DND-41 (cell line): ENCODE data around the gene COL23A1.

Source experiments
- ATAC-seq: fragments of 200-7000 bp; cut with Tn5 transposase; 3 replicates; pipeline ENCODE4 v1.9.1; 2021; ENCODE audit warnings: low read depth; ENCODE audit not compliant: insufficient read depth
- DNase-seq: peaks from one replicate; pipeline ENCODE4 v3.0.0-alpha.2; 2020
- H2AFZ ChIP-seq: 2 replicates; pipeline ENCODE4 v1.6.0; 2012; ENCODE audit warnings: low read depth, low read length
- H3K27ac ChIP-seq: 2 replicates; pipeline ENCODE4 v1.5.1; 2012; ENCODE audit warnings: low read length, inconsistent platforms
- H3K27me3 ChIP-seq: fragments of 200-600 bp; sonication (generic); 2 replicates; pipeline ENCODE4 v1.6.0; 2012; ENCODE audit warnings: low read length, mild to moderate bottlenecking, inconsistent platforms; ENCODE audit not compliant: insufficient read depth, poor library complexity
- H3K36me3 ChIP-seq: 2 replicates; pipeline ENCODE4 v1.5.1; 2012; ENCODE audit warnings: low read length, inconsistent platforms; ENCODE audit not compliant: insufficient read depth
- H3K4me1 ChIP-seq: 2 replicates; pipeline ENCODE4 v1.5.1; 2012; ENCODE audit warnings: mild to moderate bottlenecking, low read length; ENCODE audit not compliant: insufficient read depth
- H3K4me2 ChIP-seq: 2 replicates; pipeline ENCODE4 v1.6.0; 2012; ENCODE audit warnings: mild to moderate bottlenecking, moderate library complexity, low read length, inconsistent platforms; ENCODE audit not compliant: insufficient read depth
- H3K4me3 ChIP-seq, 2 experiments: fragments of 200-600 bp in 1 of 2; shearing (Covaris generic) in 1 of 2; 2 replicates each; pipeline ENCODE4 v1.5.1; 2012 to 2016; ENCODE audit warnings: inconsistent platforms in 2 of 2, low read length in 2 of 2, mild to moderate bottlenecking in 2 of 2, low read depth in 1 of 2, moderate library complexity in 1 of 2
- H3K79me2 ChIP-seq: 2 replicates; pipeline ENCODE4 v1.6.0; 2012; ENCODE audit warnings: low read length, inconsistent platforms; ENCODE audit not compliant: insufficient read depth
- H3K9ac ChIP-seq: 2 replicates; pipeline ENCODE4 v1.6.0; 2012; ENCODE audit warnings: low read depth, mild to moderate bottlenecking, inconsistent platforms, low read length, moderate library complexity
- H3K9me3 ChIP-seq: 2 replicates; pipeline ENCODE4 v1.5.1; 2012; ENCODE audit warnings: low read length, moderate library complexity, mild to moderate bottlenecking, inconsistent platforms; ENCODE audit not compliant: insufficient read depth, severe bottlenecking
- H4K20me1 ChIP-seq: 2 replicates; pipeline ENCODE4 v1.6.0; 2012; ENCODE audit warnings: low read length; ENCODE audit not compliant: insufficient read depth
- EZH2 ChIP-seq: IDR thresholded peaks from 3 replicates; pipeline ENCODE4 v1.6.1; 2012; ENCODE audit warnings: borderline replicate concordance, low read depth, mild to moderate bottlenecking, moderate library complexity, low read length, inconsistent platforms; ENCODE audit not compliant: severe bottlenecking
- TF ChIP-seq, protein P1 (sequence below): IDR thresholded peaks from 2 replicates; pipeline ENCODE4 v1.5.1; 2012; ENCODE audit warnings: borderline replicate concordance, low read length, moderate library complexity, mild to moderate bottlenecking; ENCODE audit not compliant: poor library complexity, severe bottlenecking; ENCODE audit errors: extremely low read depth

COL23A1 gene

DNA sequence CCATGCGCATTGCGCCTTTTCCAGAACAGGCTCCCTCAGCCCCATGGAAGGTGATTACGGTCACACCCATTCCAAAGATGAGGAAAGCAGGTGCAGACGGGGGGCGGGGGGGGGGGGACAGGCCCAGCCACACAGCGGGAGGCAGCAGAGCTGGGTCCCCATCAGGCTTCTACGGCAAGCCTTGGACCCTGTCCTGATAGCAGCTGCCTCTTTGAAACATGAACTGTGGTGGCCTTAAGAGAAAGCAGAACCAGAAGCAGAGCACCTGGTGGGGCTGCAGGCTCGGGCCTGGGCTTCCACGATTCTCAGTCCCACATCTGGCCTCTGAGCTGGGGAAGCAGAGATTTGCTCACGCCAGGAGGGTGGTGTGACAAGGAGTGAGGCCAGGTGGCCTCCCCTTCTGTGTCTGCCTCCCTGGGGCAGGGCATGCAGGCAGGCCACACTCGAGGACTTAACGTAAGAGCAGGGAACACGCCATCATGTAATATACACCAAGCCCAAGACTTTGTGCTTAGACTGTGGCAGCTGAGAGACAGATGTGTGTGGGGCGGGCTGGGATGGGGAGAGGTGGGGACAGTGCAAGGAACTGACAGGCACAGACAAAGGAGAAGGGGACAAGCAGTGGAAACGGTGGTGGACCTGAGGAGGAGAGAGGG lies 343.4 kb downstream of the COL23A1 start:
- no peak for DNase-seq
- no peaks in the 10 kb centered on the region for H3K27me3 ChIP-seq
- no peak overlapping the region for H3K4me2 ChIP-seq

GRCh38 chr5:178245389-178245788 lies 344.8 kb downstream of the COL23A1 start:
- no peak for TF ChIP-seq EZH2
- TF ChIP-seq, protein P1, sequence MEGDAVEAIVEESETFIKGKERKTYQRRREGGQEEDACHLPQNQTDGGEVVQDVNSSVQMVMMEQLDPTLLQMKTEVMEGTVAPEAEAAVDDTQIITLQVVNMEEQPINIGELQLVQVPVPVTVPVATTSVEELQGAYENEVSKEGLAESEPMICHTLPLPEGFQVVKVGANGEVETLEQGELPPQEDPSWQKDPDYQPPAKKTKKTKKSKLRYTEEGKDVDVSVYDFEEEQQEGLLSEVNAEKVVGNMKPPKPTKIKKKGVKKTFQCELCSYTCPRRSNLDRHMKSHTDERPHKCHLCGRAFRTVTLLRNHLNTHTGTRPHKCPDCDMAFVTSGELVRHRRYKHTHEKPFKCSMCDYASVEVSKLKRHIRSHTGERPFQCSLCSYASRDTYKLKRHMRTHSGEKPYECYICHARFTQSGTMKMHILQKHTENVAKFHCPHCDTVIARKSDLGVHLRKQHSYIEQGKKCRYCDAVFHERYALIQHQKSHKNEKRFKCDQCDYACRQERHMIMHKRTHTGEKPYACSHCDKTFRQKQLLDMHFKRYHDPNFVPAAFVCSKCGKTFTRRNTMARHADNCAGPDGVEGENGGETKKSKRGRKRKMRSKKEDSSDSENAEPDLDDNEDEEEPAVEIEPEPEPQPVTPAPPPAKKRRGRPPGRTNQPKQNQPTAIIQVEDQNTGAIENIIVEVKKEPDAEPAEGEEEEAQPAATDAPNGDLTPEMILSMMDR: no peak
- ATAC-seq: no peak
- Histone ChIP-seq H3K27ac (no peak overlapping the region), H3K4me3 (no peak overlapping the region), H3K27me3 (no peaks in the 10 kb centered on the region), H3K9me3 (no peaks in the 10 kb centered on the region), H3K4me2 (no peak overlapping the region), H4K20me1 (no peaks in the 10 kb centered on the region), H3K79me2 (no peaks in the 10 kb centered on the region), H2AFZ (no peak overlapping the region), H3K4me1 (peaks cover 11% of the 10 kb centered on the region), H3K9ac (no peak overlapping the region), H3K36me3 (no peaks in the 10 kb centered on the region)
- DNase-seq: no peak

More for the DNA sequence above, 343.4 kb downstream of the COL23A1 start:
- TF ChIP-seq, protein P1: no peak
- no peak for TF ChIP-seq EZH2
- H3K4me3 ChIP-seq: no peak overlapping the region
- no peaks in the 10 kb centered on the region for H3K79me2 ChIP-seq
- no peak for ATAC-seq
- H3K4me1 ChIP-seq: peaks cover under 1% of the 10 kb centered on the region; the same call in 1 of the 2 replicates
- H2AFZ ChIP-seq: no peak overlapping the region
- no peak overlapping the region for H3K9ac ChIP-seq
- H3K36me3 ChIP-seq: no peaks in the 10 kb centered on the region
- no peaks in the 10 kb centered on the region for H3K9me3 ChIP-seq
- H4K20me1 ChIP-seq: no peaks in the 10 kb centered on the region
- no peak overlapping the region for H3K27ac ChIP-seq

DNA sequence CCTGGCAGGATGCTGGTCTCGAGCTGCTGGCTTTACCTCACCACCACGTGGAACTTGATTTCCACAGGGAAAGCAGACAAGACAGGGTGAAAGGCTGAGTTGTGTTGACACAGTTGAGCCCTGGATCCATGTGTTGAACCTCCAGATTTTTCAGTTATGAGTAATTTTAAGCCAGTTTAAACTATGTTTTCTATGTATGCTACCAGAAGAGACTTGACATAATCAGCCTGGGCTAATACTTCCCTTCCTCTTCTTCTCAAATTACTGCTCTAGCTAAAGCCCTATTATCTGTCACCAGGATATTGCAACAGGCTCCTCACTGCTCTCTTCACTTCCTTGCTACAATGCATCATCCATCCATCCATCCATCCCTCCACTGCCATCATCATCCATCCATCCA lies 345.6 kb downstream of the COL23A1 start:
- H3K9ac ChIP-seq: no peak overlapping the region
- TF ChIP-seq, protein P1: no peak
- no peak for TF ChIP-seq EZH2
- ATAC-seq (no peak), DNase-seq (no peak)
- no peak overlapping the region for H2AFZ ChIP-seq
- H3K4me1 ChIP-seq: peaks cover 11% of the 10 kb centered on the region
- no peaks in the 10 kb centered on the region for H4K20me1 ChIP-seq
- H3K9me3 ChIP-seq: no peaks in the 10 kb centered on the region
- H3K79me2 ChIP-seq: no peaks in the 10 kb centered on the region
- H3K4me2 ChIP-seq: no peak overlapping the region
- no peak overlapping the region for H3K27ac ChIP-seq
- H3K27me3 ChIP-seq: no peaks in the 10 kb centered on the region
- no peak overlapping the region for H3K4me3 ChIP-seq
- no peaks in the 10 kb centered on the region for H3K36me3 ChIP-seq

GRCh38 chr5:178242416-178242815 lies 347.8 kb downstream of the COL23A1 start:
- TF ChIP-seq EZH2: no peak
- TF ChIP-seq, protein P1: no peak
- H2AFZ ChIP-seq: no peak overlapping the region
- no peak for DNase-seq
- ATAC-seq: no peak
- no peaks in the 10 kb centered on the region for H3K79me2 ChIP-seq
- H3K4me3 ChIP-seq: no peak overlapping the region
- no peaks in the 10 kb centered on the region for H3K36me3 ChIP-seq
- no peak overlapping the region for H3K9ac ChIP-seq
- H3K27me3 ChIP-seq: no peaks in the 10 kb centered on the region
- no peaks in the 10 kb centered on the region for H4K20me1 ChIP-seq
- H3K9me3 ChIP-seq: no peaks in the 10 kb centered on the region
- peaks cover 14% of the 10 kb centered on the region for H3K4me1 ChIP-seq
- H3K4me2 ChIP-seq: no peak overlapping the region
- H3K27ac ChIP-seq: no peak overlapping the region
